ELR (cell line): ENCODE measurements around the gene ALPL.

ENCODE experiments used
- DNase-seq: peaks from one replicate; pipeline ENCODE4 v3.0.0-alpha.2; 2015; ENCODE audit warnings: low read depth

The ALPL gene

DNA sequence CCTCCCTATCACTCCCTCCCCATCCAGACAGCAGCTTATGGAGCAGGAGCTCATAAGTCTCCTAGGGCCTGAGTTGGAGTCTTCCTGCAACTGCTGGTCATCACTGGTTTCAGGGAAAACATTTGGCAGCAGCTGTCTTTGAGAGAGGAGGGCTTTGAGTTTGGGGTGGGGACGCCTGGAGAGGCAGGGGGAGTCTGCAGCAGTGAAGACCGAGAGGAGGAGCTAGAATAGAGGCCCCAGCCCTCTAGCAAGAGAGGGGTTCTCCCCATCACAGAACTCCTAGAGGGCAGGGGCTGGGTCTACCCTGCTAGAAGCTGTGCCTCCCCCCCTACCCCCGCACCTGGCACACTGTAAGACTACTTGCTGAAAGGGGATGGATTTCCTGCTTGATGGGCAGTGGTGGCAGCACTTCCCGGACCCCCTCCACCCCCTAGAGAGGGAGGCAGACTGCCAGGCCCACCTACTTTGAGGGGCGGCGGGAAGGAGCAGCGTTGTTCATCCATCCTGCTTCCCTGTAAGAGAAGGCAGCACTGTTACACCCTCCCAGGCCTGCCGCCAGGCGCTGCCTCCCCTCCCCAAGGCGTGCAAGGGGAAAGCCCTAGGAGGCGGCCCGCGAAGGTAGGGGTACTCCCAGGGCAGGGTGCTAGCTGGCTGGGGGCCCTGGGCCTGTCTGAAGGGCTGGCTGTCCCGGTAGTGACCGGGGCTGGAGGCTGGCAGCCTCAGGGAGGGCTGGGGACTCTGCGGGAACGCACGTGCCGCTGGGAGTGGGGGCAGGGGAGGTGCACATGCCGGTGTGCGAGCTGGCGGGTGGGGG lies 109.5 kb downstream of the ALPL start:
- no peak for DNase-seq

DNA sequence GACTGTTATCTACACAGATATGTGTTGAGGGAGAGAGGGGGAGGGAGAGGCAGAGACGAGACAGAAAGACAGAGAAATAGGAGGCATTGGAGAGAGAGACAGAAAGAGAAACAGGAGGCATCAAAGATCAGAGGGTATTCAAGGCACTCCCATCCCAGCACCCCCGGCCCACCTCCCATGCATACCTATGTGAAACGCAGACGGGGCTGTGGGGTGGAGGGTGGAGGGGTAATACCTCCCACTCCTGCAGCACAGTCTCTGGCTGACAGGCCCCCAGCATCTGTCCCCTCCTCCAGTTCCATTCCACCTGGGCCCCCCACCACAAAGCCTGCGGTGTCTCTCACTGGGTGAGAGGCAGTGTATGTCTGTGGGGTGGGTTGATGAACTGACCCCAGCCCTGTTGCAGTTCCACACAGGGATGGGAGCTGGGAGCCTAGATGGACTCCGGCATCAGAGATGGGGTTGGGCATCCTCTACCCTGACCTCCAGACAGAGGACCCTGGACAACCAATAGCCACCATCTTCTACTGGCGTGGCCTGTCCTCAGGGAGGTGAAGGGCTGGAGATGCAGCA lies 110.2 kb downstream of the ALPL start:
- no peak for DNase-seq

- no peak for DNase-seq
Measured at GRCh38 chr1:21620011-21620410, 110.8 kb downstream of the ALPL start.

DNA sequence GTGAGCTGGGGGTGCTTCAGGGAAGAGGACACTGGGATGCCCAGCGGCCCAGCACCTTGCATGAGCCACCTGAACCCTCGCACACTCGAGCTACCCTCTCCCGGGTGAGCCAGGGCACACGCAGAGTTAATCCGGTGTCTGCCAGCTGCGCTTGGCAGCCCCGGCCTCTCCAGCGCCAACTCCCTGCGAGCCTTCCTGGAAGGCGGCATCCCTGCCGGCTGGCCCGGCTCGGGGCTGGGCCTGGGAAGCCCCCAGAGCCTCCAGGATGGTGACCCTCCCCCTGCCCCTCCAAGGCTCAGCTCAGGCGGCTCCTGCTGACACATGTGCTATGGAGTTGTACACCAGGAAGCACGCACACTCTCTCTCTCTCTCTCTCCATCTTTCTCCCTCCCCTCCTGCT lies 111.3 kb downstream of the ALPL start:
- DNase-seq, result no peak

DNA sequence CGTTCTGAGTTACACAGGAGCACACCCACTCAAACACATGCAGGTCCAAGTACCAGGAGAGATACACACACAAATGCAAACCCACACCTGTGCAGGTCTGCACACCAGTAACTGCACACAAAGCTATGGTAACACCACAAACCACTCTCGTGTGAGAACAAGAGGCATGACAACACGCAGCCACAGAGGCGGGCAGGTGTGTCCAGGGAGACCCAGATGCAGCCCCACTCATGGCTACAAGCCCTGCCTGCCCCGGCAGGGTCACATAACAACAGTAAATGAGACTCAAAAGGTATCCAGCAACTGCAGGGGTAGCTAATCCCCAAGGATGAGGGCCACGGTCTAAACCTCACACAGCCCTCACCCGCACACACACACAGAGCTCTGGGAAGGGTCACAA lies 111.8 kb downstream of the ALPL start:
- no peak for DNase-seq

DNA sequence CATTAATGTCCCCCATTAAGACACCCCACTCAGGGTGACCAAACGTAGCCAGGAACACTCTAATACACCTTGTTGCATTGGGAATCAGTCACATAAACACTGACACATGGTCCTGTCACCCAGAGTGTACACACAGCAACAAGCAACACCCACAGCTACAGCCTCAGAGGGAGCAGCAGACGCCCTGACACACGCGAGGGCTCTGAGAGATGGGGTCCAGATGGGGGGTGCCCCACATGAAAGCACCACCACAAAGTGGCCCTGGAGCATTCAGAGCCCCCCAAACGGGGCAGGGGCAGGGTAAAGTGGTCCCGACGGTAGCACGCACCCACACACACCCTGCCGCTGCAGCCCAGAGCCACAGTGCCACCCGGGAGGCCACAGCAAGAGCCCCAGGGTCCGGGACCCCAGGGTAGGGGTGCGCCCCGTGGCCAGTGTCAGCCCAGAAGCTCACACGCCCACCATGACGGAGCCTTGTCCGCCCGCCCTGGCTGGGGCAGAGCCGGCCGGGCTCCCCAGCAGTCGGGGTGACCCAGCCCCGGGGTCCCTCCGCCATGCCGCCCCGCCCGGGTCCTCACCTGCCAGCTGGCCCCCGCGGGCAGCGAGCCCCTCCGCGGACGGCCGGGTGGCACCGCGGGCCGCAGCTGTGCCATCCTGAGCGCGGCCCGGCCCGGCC lies 112.7 kb downstream of the ALPL start:
- no peak for DNase-seq

DNA sequence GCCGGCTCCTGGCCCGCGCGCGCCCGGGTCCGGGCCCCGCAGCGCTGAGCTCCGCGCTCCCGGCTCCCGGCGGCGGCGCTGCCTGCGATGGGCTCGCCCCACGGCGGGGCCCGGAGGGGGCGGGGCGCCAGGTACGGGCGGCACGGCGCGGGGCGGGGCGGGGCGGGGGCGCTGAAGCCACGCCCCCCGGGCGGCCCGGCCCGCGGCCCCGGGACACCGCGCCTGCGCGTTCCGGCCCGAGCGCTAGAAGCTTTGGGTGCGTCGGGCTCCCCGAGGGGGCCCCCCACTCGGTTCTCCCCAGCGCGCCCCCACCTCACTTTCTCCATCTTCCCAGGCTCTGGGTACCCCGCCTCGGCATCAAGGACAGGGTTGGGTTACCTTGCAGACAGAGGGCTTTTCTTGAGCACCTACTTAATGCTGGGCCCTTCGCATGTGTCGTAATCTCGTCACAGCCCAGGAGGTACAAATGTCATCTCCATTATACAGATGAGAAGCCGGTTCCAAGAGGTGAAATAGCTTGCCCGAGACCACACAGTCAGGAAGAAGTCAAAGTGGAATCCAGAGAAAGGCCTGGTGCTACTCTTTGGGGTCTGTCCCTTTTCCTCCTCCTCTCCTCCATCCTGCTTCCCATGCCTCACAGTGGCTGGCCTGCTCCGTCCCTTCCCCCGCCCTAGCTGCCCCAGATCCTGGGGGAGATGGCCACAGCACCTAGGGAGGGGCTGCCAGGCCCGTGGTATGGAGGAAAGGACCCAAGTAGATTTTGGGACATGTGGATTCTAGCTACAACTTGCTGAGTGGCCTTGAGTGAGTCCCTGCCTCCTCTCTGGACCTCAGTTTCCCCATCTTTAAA lies 113.5 kb downstream of the ALPL start:
- DNase-seq, result no peak

GRCh38 chr1:21623410-21623961 lies 114.3 kb downstream of the ALPL start:
- no peak for DNase-seq

DNA sequence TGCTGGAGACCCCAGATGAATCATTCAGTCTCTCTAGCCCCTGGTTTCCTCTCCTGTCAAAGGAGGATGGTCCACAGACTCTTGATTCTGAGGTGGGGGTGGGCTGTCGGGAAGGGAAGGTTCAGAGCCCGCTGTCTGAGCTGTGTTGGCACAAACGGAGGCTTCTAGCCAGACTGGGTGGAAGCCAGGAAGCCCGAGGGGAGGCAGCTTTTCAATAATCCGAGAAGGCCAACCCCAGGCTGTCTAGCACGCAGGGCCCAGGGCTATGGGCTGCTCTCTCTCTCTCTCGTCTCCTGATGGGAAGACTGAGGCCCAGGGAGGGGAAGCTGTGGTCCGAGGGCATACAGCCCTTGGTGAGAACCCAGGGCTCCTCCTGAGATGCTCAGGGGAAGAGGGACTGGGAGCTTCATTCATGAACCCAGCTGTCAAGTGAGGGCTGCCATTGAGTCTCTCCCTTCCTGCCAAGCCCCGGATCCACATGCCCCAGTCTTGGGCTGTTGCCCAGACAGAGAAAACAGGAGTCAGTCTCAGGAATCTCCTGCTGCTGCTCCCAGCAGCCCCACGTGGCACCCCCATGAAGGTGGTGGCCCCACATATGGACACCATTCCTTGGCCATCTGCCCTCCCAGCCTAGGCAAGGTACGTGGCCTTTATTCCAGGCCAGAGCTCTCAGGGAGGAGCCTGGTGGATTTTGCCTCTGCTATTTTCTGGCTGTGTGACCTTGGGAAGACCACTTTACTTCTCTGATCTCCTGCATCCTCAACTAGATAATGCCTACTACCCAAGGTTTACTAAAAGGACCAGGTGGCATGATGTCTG lies 115.6 kb downstream of the ALPL start:
- DNase-seq, result no peak

- no peak for DNase-seq
Measured at GRCh38 chr1:21625390-21626190, 116.4 kb downstream of the ALPL start.

- peak; percentile 51 for DNase-seq
Measured at GRCh38 chr1:21626921-21627339, 117.7 kb downstream of the ALPL start.
